K562 (cell line): ENCODE measurements around the gene TMEM151A. TPM values are rescaled to one million over a fixed set of nuclear protein-coding genes. Genes with fewer than 3 reads are reported as not detected.
A peak's percentile ranks its signal among the peaks of the same experiment; 100 is the strongest.

Experiments used
- ATAC-seq: fragments of 200-7000 bp; cut with Tn5 transposase; 3 replicates; pipeline ENCODE4 v1.9.1; 2020; ENCODE audit warnings: moderate library complexity
- BruUV-seq: library from RNA; stranded (reverse); fragments of 400-500 nt; replicated peaks from 2 replicates; lab custom pipeline; 2021; lab: Mats Ljungman, UMichigan
- CTCF ChIA-PET: fragments of 300-600 bp; formaldehyde crosslinking; extraction: SDS; loops from one replicate; lab custom pipeline; 2021; ENCODE audit warnings: low intra/inter-chr PET ratio; lab: Yijun Ruan, JAX
- POLR2A ChIA-PET: fragments of 300-600, 350-650 bp; sonication (Branson Sonifier 250); formaldehyde crosslinking; extraction: SDS; loops from one replicate; lab custom pipeline; 2021; ENCODE audit warnings: antibody characterized with exemption, inconsistent platforms; lab: Yijun Ruan, JAX
- DNase-seq, 4 experiments: peaks; one replicate each; pipeline versions ENCODE4 v3.0.0 to v3.0.0-alpha.2; 2011 to 2018; ENCODE audit warnings: low spot score in 3 of 4, mixed read lengths in 3 of 4; ENCODE audit errors: extremely low read depth in 1 of 4
- FAIRE-seq: peaks from 2 replicates; lab custom pipeline; 2011; peaks lifted over from hg19 to GRCh38; lab: Jason Lieb, UNC
- H2AFZ ChIP-seq: 2 replicates; pipeline ENCODE4 v1.6.0; 2011; ENCODE audit warnings: low read depth, low read length, control low read depth, inconsistent platforms
- H3K27ac ChIP-seq: fragments of 200-600 bp; 3 replicates; pipeline ENCODE4 v1.8.0; 2011; ENCODE audit warnings: low read depth, mild to moderate bottlenecking, control low read depth, inconsistent platforms, low read length, moderate library complexity, mixed read lengths; ENCODE audit errors: extremely low read depth
- H3K27me3 ChIP-seq, 2 experiments: fragments of 300-600 bp in 1 of 2; 2 replicates in 1 of 2; 3 replicates in 1 of 2; pipeline versions ENCODE4 v1.6.0 to v1.8.0; 2011; ENCODE audit warnings: inconsistent platforms in 2 of 2, low read length in 2 of 2, mild to moderate bottlenecking in 1 of 2, mixed read lengths in 1 of 2, moderate library complexity in 1 of 2; ENCODE audit not compliant: control insufficient read depth in 2 of 2, insufficient read depth in 2 of 2
- H3K36me3 ChIP-seq: fragments of 300-600 bp; 3 replicates; pipeline ENCODE4 v1.8.0; 2011; ENCODE audit warnings: mild to moderate bottlenecking, low read length, inconsistent platforms; ENCODE audit not compliant: control insufficient read depth, insufficient read depth
- H3K4me1 ChIP-seq, 2 experiments: fragments of 200-600 bp in 1 of 2; replicated peaks in 1 of 2; 2 replicates in 1 of 2; 3 replicates in 1 of 2; pipeline versions ENCODE4 v1.5.1 to v1.8.0; 2011; ENCODE audit warnings: inconsistent platforms in 2 of 2, low read length in 2 of 2, mild to moderate bottlenecking in 1 of 2, mixed read lengths in 1 of 2, moderate library complexity in 1 of 2; ENCODE audit not compliant: control insufficient read depth in 2 of 2, insufficient read depth in 2 of 2
- H3K4me2 ChIP-seq: 2 replicates; pipeline ENCODE4 v1.6.1; 2011; ENCODE audit warnings: low read length, control low read depth, inconsistent platforms, mixed read lengths; ENCODE audit not compliant: insufficient read depth
- H3K4me3 ChIP-seq: fragments of 200-600 bp; sonication (generic), shearing (Covaris generic); 2 replicates; pipeline ENCODE4 v1.5.1; 2016; ENCODE audit warnings: control low read depth, inconsistent platforms
- H3K79me2 ChIP-seq: fragments of 200-600 bp; 3 replicates; pipeline ENCODE4 v1.8.0; 2011; ENCODE audit warnings: low read length, inconsistent platforms; ENCODE audit not compliant: control insufficient read depth, insufficient read depth
- H3K9ac ChIP-seq, 2 experiments: 2 replicates each; pipeline versions ENCODE4 v1.6.0 to v1.6.1; 2011; ENCODE audit warnings: low read depth in 2 of 2, low read length in 2 of 2, control low read depth in 1 of 2, inconsistent platforms in 1 of 2, mild to moderate bottlenecking in 1 of 2, mixed read lengths in 1 of 2; ENCODE audit not compliant: insufficient read depth in 1 of 2
- H3K9me1 ChIP-seq: one replicate; pipeline ENCODE4 v1.6.0; 2011; ENCODE audit warnings: inconsistent platforms, mild to moderate bottlenecking, low read length, moderate library complexity; ENCODE audit not compliant: control insufficient read depth, insufficient read depth
- H3K9me3 ChIP-seq: replicated peaks from 2 replicates; pipeline ENCODE4 v1.5.1; 2011; ENCODE audit warnings: low read depth, low read length, inconsistent platforms; ENCODE audit not compliant: control insufficient read depth, insufficient read depth
- H4K20me1 ChIP-seq: replicated peaks from 2 replicates; pipeline ENCODE4 v1.6.1; 2011; ENCODE audit warnings: low read length, inconsistent platforms, mixed read lengths; ENCODE audit not compliant: control insufficient read depth, insufficient read depth
- ASH1L ChIP-seq: fragments of 450-650 bp; IDR thresholded peaks from 2 replicates; pipeline ENCODE4 v1.6.1; 2018; ENCODE audit warnings: borderline replicate concordance, mild to moderate bottlenecking, low read depth; ENCODE audit not compliant: partially characterized antibody
- FOXK2 ChIP-seq, 2 experiments: fragments of 450-650 bp; IDR thresholded peaks in 1 of 2; conservative IDR thresholded peaks in 1 of 2; 2 replicates each; pipeline ENCODE4 v1.6.1; 2016; ENCODE audit warnings: low read depth in 2 of 2, mild to moderate bottlenecking in 1 of 2
- MEIS2 ChIP-seq: fragments of 450-650 bp; IDR thresholded peaks from 2 replicates; pipeline ENCODE4 v1.6.1; 2014; ENCODE audit warnings: mild to moderate bottlenecking; ENCODE audit not compliant: partially characterized antibody
- NELFE ChIP-seq: IDR thresholded peaks from 2 replicates; pipeline ENCODE4 v1.6.1; 2011; ENCODE audit warnings: mild to moderate bottlenecking; ENCODE audit not compliant: insufficient read depth, insufficient read length
- POLR2G ChIP-seq: fragments of 200-400 bp; formaldehyde crosslinking; IDR thresholded peaks from 2 replicates; pipeline ENCODE4 v1.6.1; 2017; ENCODE audit warnings: low read depth, mild to moderate bottlenecking, antibody characterized with exemption, low read length, moderate library complexity
- ZNF212 ChIP-seq: fragments of 450-650 bp; formaldehyde crosslinking; IDR thresholded peaks from 2 replicates; pipeline ENCODE4 v1.4.0; 2020; ENCODE audit warnings: mild to moderate bottlenecking
- WGBS: fragments of 100-300 bp; shearing (Covaris generic); methylation state at CpG from one replicate; pipeline ENCODE4 v1.1.6; 2016; ENCODE audit warnings: low coverage, mixed read lengths; ENCODE audit not compliant: insufficient coverage; ENCODE audit errors: missing lambda C conversion rate; 5-methylcytosine and 5-hydroxymethylcytosine counted together
- in situ Hi-C: fragments of 300-500 bp; cut with MboI; formaldehyde crosslinking; loops from 4 replicates; pipeline ENCODE4 v1.15.0; 2018; ENCODE audit warnings: inconsistent platforms, mixed read lengths
- intact Hi-C: fragments of 100-400 bp; cut with micrococcal nuclease; formaldehyde crosslinking; loops from 2 replicates; pipeline ENCODE4 v1.14.2; 2022
- polyA plus RNA-seq, 8 experiments: library from polyadenylated mRNA; depleted of rRNA in 4 of 8; stranded (reverse) in 5 of 8; unstranded in 3 of 8; fragments of >200 nt; fragmentation: Nextera tagmentation in 2 of 8; fragmentation: Illumina TruSeq in 1 of 8; extraction: Ambion mirVana in 2 of 8; extraction: Trizol in 1 of 8; gene quantifications; 2 replicates each; pipeline versions ENCODE4 v1.2.1 to v1.2.3, GENCODE V29; 2011 to 2014; ENCODE audit warnings: inconsistent platforms in 1 of 8, missing spikeins in 1 of 8
- total RNA-seq, 7 experiments: library from RNA; depleted of rRNA in 6 of 7; stranded (reverse); fragments of >200 nt in 6 of 7; fragmentation: Illumina TruSeq in 2 of 7; extraction: Trizol in 2 of 7; gene quantifications; 2 replicates each; pipeline versions ENCODE4 v1.2.1 to v1.2.3, GENCODE V29; 2011 to 2021; ENCODE audit warnings: low replicate concordance in 1 of 7

Gene TMEM151A
- total and polyA plus RNA-seq, 9 of the 15 experiments (the other 6 are each of a cell fraction or from before 2014, with no cell fraction given): not detected

- in situ Hi-C loops: no loop called here
- ChIA-PET POLR2A (interaction anchor here (0.8 to 1.4 kb wide), 2 partner anchors 24 to 27 kb away, joined by 3 to 7 read pairs; no protein-coding TSS in a partner anchor), CTCF (no interaction called here)
- intact Hi-C loops: no loop called here
- Histone ChIP-seq H3K9ac (peak overlapping the region in 1 of 2 experiments; percentile 69; a peak in 2 of 4 replicates), H3K79me2 (peaks cover 24% of the 10 kb centered on the region), H2AFZ (no peak overlapping the region), H3K36me3 (peaks cover 37% of the 10 kb centered on the region; the same call in 2 of the 3 replicates), H3K4me2 (no peak overlapping the region), H3K4me3 (no peak overlapping the region), H4K20me1 (peaks cover 14% of the 10 kb centered on the region), H3K27me3 (no peaks in the 10 kb centered on the region), H3K4me1 (peaks cover 20 to 64% of the 10 kb centered on the region in 2 experiments), H3K9me3 (no peaks in the 10 kb centered on the region), H3K27ac (no peak overlapping the region), H3K9me1 (peaks cover 4% of the 10 kb centered on the region)
- no peak for TF ChIP-seq ASH1L
- TF ChIP-seq NELFE: no peak
- TF ChIP-seq ZNF212 (CRISPR knock-in tag): no peak
- TF ChIP-seq FOXK2 (conservative IDR thresholded peaks at IDR 0.05 in 1 of 2, IDR thresholded peaks at IDR 0.05 in 1 of 2; ENCODE audit: low read depth in 2 of 2): no peak
- TF ChIP-seq POLR2G: peak; percentile 38; the same call in 1 of the 2 replicates
- TF ChIP-seq MEIS2: no peak
- DNase-seq: no peak
- WGBS: 89% methylated on average over 11 of the region's 13 CpGs
- FAIRE-seq: no peak
- no TSS peak for BruUV-seq
- ATAC-seq: no peak
Measured at GRCh38 chr11:66285250-66285947, 6.3 kb upstream of the TMEM151A start.
